HepG2 (cell line): ENCODE data around the gene BAHCC1. TPM values are rescaled to one million over a fixed set of nuclear protein-coding genes. Genes with fewer than 3 reads are reported as not detected.
A peak's percentile ranks its signal among the peaks of the same experiment; 100 is the strongest.

Experiments
- ATAC-seq: fragments of 200-7000 bp; cut with Tn5 transposase; 3 replicates; pipeline ENCODE4 v1.9.1; 2020; ENCODE audit warnings: mild to moderate bottlenecking, moderate library complexity
- BruUV-seq: library from RNA; stranded (reverse); fragments of 400-500 nt; replicated peaks from 2 replicates; lab custom pipeline; 2021; lab: Mats Ljungman, UMichigan
- CTCF ChIA-PET: fragments of 300-600 bp; formaldehyde crosslinking; extraction: SDS; loops from one replicate; lab custom pipeline; 2021; ENCODE audit warnings: low total read pairs, inconsistent platforms, low intra/inter-chr PET ratio; lab: Yijun Ruan, JAX
- POLR2A ChIA-PET: fragments of 350-600 bp; sonication (Branson Sonifier 250); formaldehyde crosslinking; loops from one replicate; lab custom pipeline; 2020; ENCODE audit warnings: antibody characterized with exemption, inconsistent platforms; lab: Yijun Ruan, JAX
- DNase-seq: peaks from one replicate; pipeline ENCODE4 v3.0.0-alpha.2; 2015; ENCODE audit warnings: low spot score
- FAIRE-seq: peaks from 3 replicates; lab custom pipeline; 2011; peaks lifted over from hg19 to GRCh38; lab: Jason Lieb, UNC
- H2AFZ ChIP-seq: one replicate; pipeline ENCODE4 v1.6.1; 2011; ENCODE audit warnings: low read length, inconsistent platforms
- H3K27ac ChIP-seq: fragments of 300-600 bp; 3 replicates; pipeline ENCODE4 v1.8.0; 2011; ENCODE audit warnings: mixed run types, mild to moderate bottlenecking, mixed read lengths, low read length, inconsistent platforms; ENCODE audit not compliant: insufficient read depth; ENCODE audit errors: extremely low read length
- H3K27me3 ChIP-seq, 2 experiments: fragments of 200-600 bp in 1 of 2; 2 replicates in 1 of 2; 3 replicates in 1 of 2; pipeline versions ENCODE4 v1.6.0 to v1.8.0; 2011; ENCODE audit warnings: low read length in 2 of 2, mild to moderate bottlenecking in 2 of 2, moderate library complexity in 2 of 2, inconsistent platforms in 1 of 2; ENCODE audit not compliant: insufficient read depth in 2 of 2, control insufficient read depth in 1 of 2
- H3K36me3 ChIP-seq, 2 experiments: fragments of 200-600 bp in 1 of 2; replicated peaks in 1 of 2; 2 replicates in 1 of 2; 3 replicates in 1 of 2; pipeline versions ENCODE4 v1.5.1 to v1.8.0; 2011; ENCODE audit warnings: low read length in 2 of 2, inconsistent platforms in 1 of 2; ENCODE audit not compliant: insufficient read depth in 2 of 2, control insufficient read depth in 1 of 2
- H3K4me1 ChIP-seq: 2 replicates; pipeline ENCODE4 v1.5.1; 2012; ENCODE audit warnings: low read length, inconsistent platforms; ENCODE audit not compliant: insufficient read depth
- H3K4me2 ChIP-seq: 2 replicates; pipeline ENCODE4 v1.6.0; 2011; ENCODE audit warnings: low read depth, low read length, inconsistent platforms
- H3K4me3 ChIP-seq, 3 experiments: fragments of 200-600 bp in 1 of 3; sonication (generic), shearing (Covaris generic) in 1 of 3; replicated peaks in 1 of 3; 2 replicates each; pipeline ENCODE4 v1.5.1; 2011 to 2016; ENCODE audit warnings: low read length in 3 of 3, inconsistent platforms in 2 of 3, low read depth in 2 of 3, mild to moderate bottlenecking in 2 of 3, control low read depth in 1 of 3, mixed read lengths in 1 of 3; ENCODE audit not compliant: insufficient read depth in 1 of 3
- H3K79me2 ChIP-seq: one replicate; pipeline ENCODE4 v1.6.1; 2011; ENCODE audit warnings: low read length, inconsistent platforms; ENCODE audit not compliant: insufficient read depth
- H3K9ac ChIP-seq: 2 replicates; pipeline ENCODE4 v1.6.0; 2011; ENCODE audit warnings: mild to moderate bottlenecking, low read depth, low read length, inconsistent platforms; ENCODE audit not compliant: insufficient read depth
- H3K9me3 ChIP-seq: 2 replicates; pipeline ENCODE4 v1.5.1; 2012; ENCODE audit warnings: mild to moderate bottlenecking, low read length
- H4K20me1 ChIP-seq: 2 replicates; pipeline ENCODE4 v1.6.0; 2011; ENCODE audit warnings: inconsistent platforms, mild to moderate bottlenecking, low read length, moderate library complexity; ENCODE audit not compliant: insufficient read depth
- BORCS8-MEF2B ChIP-seq: sonication (generic); formaldehyde crosslinking; IDR thresholded peaks from 2 replicates; pipeline ENCODE4 v1.8.0; 2022; ENCODE audit warnings: mild to moderate bottlenecking, missing genetic modification reagents
- GFI1 ChIP-seq: sonication (generic); formaldehyde crosslinking; IDR thresholded peaks from 2 replicates; pipeline ENCODE4 v1.5.0; 2020; ENCODE audit warnings: missing genetic modification reagents, mild to moderate bottlenecking, borderline replicate concordance
- NFYB ChIP-seq: sonication (generic); formaldehyde crosslinking; IDR thresholded peaks from 2 replicates; pipeline ENCODE4 v1.4.0; 2020; ENCODE audit warnings: missing genetic modification reagents
- NFYC ChIP-seq: IDR thresholded peaks from 2 replicates; pipeline ENCODE4 v1.6.1; 2016; ENCODE audit warnings: missing genetic modification reagents, missing compliant biosample characterization
- SNAPC2 ChIP-seq: sonication (generic); formaldehyde crosslinking; IDR thresholded peaks from 2 replicates; pipeline ENCODE4 v1.8.1; 2022; ENCODE audit warnings: mild to moderate bottlenecking, missing genetic modification reagents
- TARDBP ChIP-seq: sonication (generic); formaldehyde crosslinking; IDR thresholded peaks from 2 replicates; pipeline ENCODE4 v1.8.0; 2022; ENCODE audit warnings: mild to moderate bottlenecking, missing genetic modification reagents
- THAP11 ChIP-seq: IDR thresholded peaks from 2 replicates; pipeline ENCODE4 v1.6.1; 2016; ENCODE audit warnings: missing biosample characterization, missing genetic modification reagents
- ZNF143 ChIP-seq: sonication (generic); formaldehyde crosslinking; IDR thresholded peaks from 2 replicates; pipeline ENCODE4 v1.4.0; 2020; ENCODE audit warnings: missing genetic modification reagents
- WGBS: methylation state at CpG from one replicate; pipeline ENCODE4 v1.1.6; 2017; ENCODE audit warnings: low lambda C conversion rate; 5-methylcytosine and 5-hydroxymethylcytosine counted together
- in situ Hi-C: cut with HindIII; loops from 2 replicates; pipeline ENCODE4 v1.10.0; 2017; ENCODE audit warnings: low pct_unique_long_range_greater_than_20kb; ENCODE audit not compliant: extremely low pct_ligation_motif_present
- intact Hi-C: fragments of 100-400 bp; cut with micrococcal nuclease; formaldehyde crosslinking; loops from one replicate; pipeline ENCODE4 v1.10.0; 2022; ENCODE audit not compliant: unreplicated experiment
- polyA plus RNA-seq, 8 experiments: library from polyadenylated mRNA; depleted of rRNA in 3 of 8; stranded (reverse) in 7 of 8; unstranded in 1 of 8; fragments of >200 nt; fragmentation: Illumina TruSeq in 4 of 8; extraction: Trizol in 4 of 8; gene quantifications; 2 replicates each; pipeline versions ENCODE4 v1.2.1 to v1.2.3, GENCODE V29; 2011 to 2016; ENCODE audit warnings: low read depth in 4 of 8, missing spikeins in 1 of 8, mixed read lengths in 1 of 8; ENCODE audit not compliant: insufficient read depth in 1 of 8
- total RNA-seq, 5 experiments: library from RNA; depleted of rRNA; stranded (reverse); fragments of >200 nt; fragmentation: Illumina TruSeq; extraction: Trizol; gene quantifications; 2 replicates each; pipeline ENCODE4 v1.2.3, GENCODE V29; 2016; ENCODE audit warnings: low read depth in 1 of 5
- TF ChIP-seq, protein P1 (sequence below): sonication (generic); formaldehyde crosslinking; IDR thresholded peaks from 2 replicates; pipeline ENCODE4 v1.4.0; 2020; ENCODE audit warnings: missing genetic modification reagents
- TF ChIP-seq, protein P2 (sequence below), 2 experiments: sonication (generic) in 1 of 2; formaldehyde crosslinking in 1 of 2; IDR thresholded peaks; 2 replicates each; pipeline versions ENCODE4 v1.5.1 to v1.6.1; 2011 to 2020; ENCODE audit warnings: borderline replicate concordance in 1 of 2, low read depth in 1 of 2, low read length in 1 of 2, mild to moderate bottlenecking in 1 of 2, missing genetic modification reagents in 1 of 2, moderate library complexity in 1 of 2
- TF ChIP-seq, protein P3 (sequence below): sonication (generic); formaldehyde crosslinking; IDR thresholded peaks from 2 replicates; pipeline ENCODE4 v1.5.1; 2020; ENCODE audit warnings: mild to moderate bottlenecking, missing genetic modification reagents, moderate library complexity
- TF ChIP-seq, protein P4 (sequence below): sonication (generic); formaldehyde crosslinking; IDR thresholded peaks from 2 replicates; pipeline ENCODE4 v1.4.0; 2020; ENCODE audit warnings: missing genetic modification reagents

Gene BAHCC1
- total and polyA plus RNA-seq, 2 of the 13 experiments (the other 11 are each of a cell fraction or from before 2014, with no cell fraction given): 1.4 to 1.7 TPM

DNA sequence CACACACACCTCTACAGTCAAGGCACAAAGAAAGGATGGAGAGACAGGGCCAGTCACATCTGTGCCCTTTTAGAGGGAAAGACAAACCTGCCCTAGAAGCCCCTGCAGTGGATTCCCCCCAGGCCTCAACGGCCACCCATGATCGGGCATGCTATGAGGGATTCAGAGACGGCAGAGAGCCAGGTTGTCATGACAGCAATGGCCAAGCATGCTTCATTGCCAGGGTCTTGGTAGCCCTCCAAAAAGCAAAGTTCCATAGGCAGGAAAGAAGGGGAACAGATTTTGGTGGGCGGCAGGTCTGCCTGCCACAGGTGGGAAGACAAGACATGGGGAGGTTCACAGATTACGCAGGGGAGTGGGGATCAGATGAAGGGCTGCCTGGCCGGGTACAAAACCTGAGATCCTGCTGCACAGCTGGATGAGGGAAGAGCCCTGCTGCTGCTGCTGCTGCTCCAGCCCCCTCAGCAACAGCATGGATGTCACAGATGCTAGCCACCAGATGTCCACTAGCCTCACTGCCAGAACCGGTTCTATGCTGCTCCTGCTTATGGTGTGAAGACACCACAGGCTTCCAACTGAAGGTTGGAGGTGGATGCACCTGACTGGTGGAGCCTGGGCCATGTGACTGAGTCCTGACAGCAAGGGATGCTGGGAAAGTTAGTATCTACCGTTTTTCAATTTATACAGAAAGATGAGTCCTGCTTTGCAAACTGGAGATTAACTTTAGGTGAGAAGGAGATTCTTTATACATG, 99.5 kb downstream of the BAHCC1 start:
- peaks cover 2 to 31% of the 10 kb centered on the region in 2 experiments for H3K27me3 ChIP-seq
- CTCF ChIA-PET: no interaction called here
- H3K36me3 ChIP-seq: no peaks in the 10 kb centered on the region
- no peak for TF ChIP-seq SNAPC2 (CRISPR knock-in tag)
- no peak for TF ChIP-seq GFI1 (CRISPR knock-in tag)
- 0 out of 2 replicates have a peak, but pooled peaks have one; percentile 21 for TF ChIP-seq BORCS8-MEF2B (CRISPR knock-in tag)
- peak; percentile 70; the same call in 1 of the 2 replicates for TF ChIP-seq THAP11
- TF ChIP-seq NFYB (CRISPR knock-in tag): peak; percentile 56
- TF ChIP-seq, protein P1, sequence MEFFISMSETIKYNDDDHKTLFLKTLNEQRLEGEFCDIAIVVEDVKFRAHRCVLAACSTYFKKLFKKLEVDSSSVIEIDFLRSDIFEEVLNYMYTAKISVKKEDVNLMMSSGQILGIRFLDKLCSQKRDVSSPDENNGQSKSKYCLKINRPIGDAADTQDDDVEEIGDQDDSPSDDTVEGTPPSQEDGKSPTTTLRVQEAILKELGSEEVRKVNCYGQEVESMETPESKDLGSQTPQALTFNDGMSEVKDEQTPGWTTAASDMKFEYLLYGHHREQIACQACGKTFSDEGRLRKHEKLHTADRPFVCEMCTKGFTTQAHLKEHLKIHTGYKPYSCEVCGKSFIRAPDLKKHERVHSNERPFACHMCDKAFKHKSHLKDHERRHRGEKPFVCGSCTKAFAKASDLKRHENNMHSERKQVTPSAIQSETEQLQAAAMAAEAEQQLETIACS: no peak
- peak; percentile 75 for TF ChIP-seq NFYC
- TF ChIP-seq TARDBP (CRISPR knock-in tag): no peak
- TF ChIP-seq ZNF143 (CRISPR knock-in tag): peak; percentile 84
- TF ChIP-seq, protein P2, sequence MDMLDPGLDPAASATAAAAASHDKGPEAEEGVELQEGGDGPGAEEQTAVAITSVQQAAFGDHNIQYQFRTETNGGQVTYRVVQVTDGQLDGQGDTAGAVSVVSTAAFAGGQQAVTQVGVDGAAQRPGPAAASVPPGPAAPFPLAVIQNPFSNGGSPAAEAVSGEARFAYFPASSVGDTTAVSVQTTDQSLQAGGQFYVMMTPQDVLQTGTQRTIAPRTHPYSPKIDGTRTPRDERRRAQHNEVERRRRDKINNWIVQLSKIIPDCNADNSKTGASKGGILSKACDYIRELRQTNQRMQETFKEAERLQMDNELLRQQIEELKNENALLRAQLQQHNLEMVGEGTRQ (IDR thresholded peaks at IDR 0.05; ENCODE audit: low read depth, low read length): peak; percentile 86
- TF ChIP-seq, protein P2 (CRISPR knock-in tag; IDR thresholded peaks at IDR 0.05; ENCODE audit: borderline replicate concordance): peak; percentile 87; the same call in 1 of the 2 replicates
- TF ChIP-seq, protein P3, sequence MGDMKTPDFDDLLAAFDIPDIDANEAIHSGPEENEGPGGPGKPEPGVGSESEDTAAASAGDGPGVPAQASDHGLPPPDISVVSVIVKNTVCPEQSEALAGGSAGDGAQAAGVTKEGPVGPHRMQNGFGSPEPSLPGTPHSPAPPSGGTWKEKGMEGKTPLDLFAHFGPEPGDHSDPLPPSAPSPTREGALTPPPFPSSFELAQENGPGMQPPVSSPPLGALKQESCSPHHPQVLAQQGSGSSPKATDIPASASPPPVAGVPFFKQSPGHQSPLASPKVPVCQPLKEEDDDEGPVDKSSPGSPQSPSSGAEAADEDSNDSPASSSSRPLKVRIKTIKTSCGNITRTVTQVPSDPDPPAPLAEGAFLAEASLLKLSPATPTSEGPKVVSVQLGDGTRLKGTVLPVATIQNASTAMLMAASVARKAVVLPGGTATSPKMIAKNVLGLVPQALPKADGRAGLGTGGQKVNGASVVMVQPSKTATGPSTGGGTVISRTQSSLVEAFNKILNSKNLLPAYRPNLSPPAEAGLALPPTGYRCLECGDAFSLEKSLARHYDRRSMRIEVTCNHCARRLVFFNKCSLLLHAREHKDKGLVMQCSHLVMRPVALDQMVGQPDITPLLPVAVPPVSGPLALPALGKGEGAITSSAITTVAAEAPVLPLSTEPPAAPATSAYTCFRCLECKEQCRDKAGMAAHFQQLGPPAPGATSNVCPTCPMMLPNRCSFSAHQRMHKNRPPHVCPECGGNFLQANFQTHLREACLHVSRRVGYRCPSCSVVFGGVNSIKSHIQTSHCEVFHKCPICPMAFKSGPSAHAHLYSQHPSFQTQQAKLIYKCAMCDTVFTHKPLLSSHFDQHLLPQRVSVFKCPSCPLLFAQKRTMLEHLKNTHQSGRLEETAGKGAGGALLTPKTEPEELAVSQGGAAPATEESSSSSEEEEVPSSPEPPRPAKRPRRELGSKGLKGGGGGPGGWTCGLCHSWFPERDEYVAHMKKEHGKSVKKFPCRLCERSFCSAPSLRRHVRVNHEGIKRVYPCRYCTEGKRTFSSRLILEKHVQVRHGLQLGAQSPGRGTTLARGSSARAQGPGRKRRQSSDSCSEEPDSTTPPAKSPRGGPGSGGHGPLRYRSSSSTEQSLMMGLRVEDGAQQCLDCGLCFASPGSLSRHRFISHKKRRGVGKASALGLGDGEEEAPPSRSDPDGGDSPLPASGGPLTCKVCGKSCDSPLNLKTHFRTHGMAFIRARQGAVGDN (CRISPR knock-in tag): peak; percentile 26; the same call in 1 of the 2 replicates
- TF ChIP-seq, protein P4, sequence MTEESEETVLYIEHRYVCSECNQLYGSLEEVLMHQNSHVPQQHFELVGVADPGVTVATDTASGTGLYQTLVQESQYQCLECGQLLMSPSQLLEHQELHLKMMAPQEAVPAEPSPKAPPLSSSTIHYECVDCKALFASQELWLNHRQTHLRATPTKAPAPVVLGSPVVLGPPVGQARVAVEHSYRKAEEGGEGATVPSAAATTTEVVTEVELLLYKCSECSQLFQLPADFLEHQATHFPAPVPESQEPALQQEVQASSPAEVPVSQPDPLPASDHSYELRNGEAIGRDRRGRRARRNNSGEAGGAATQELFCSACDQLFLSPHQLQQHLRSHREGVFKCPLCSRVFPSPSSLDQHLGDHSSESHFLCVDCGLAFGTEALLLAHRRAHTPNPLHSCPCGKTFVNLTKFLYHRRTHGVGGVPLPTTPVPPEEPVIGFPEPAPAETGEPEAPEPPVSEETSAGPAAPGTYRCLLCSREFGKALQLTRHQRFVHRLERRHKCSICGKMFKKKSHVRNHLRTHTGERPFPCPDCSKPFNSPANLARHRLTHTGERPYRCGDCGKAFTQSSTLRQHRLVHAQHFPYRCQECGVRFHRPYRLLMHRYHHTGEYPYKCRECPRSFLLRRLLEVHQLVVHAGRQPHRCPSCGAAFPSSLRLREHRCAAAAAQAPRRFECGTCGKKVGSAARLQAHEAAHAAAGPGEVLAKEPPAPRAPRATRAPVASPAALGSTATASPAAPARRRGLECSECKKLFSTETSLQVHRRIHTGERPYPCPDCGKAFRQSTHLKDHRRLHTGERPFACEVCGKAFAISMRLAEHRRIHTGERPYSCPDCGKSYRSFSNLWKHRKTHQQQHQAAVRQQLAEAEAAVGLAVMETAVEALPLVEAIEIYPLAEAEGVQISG (CRISPR knock-in tag): 0 out of 2 replicates have a peak, but pooled peaks have one; percentile 14

More for the DNA sequence above, 99.5 kb downstream of the BAHCC1 start:
- DNase-seq: no peak
- 27% methylated on average over 8 of the region's 8 CpGs for WGBS
- no TSS peak for BruUV-seq
- no peak overlapping the region for H3K4me3 ChIP-seq
- no peak overlapping the region for H3K9ac ChIP-seq
- POLR2A ChIA-PET: interaction anchor here (1.1 kb wide), 1 partner anchor 21 kb away, joined by 3 read pairs; no protein-coding TSS in a partner anchor
- H2AFZ ChIP-seq: no peak overlapping the region
- H3K4me1 ChIP-seq: peaks cover 51% of the 10 kb centered on the region
- H3K27ac ChIP-seq: no peak overlapping the region
- ATAC-seq: peak; percentile 19
- no peaks in the 10 kb centered on the region for H3K79me2 ChIP-seq
- H3K4me2 ChIP-seq: peak overlapping the region; percentile 37
- peak; percentile 28 for FAIRE-seq
- in situ Hi-C loops: no loop called here
- H4K20me1 ChIP-seq: no peaks in the 10 kb centered on the region
- intact Hi-C loops: no loop called here
- no peaks in the 10 kb centered on the region for H3K9me3 ChIP-seq
